Stimulated activated CD4-positive, alpha-beta T cell treated with anti-CD3 and anti-CD28 coated beads, Interleukin-1b, Interleukin-23, amount 100 ng/mL, for 4 hours (primary cell): ENCODE results near the gene CDH8.

Experiments
- DNase-seq, 2 donors: peaks; one replicate each; pipeline ENCODE4 v3.0.0-alpha.2; 2020; ENCODE audit warnings: low read depth in 2 of 2

The CDH8 gene

DNA sequence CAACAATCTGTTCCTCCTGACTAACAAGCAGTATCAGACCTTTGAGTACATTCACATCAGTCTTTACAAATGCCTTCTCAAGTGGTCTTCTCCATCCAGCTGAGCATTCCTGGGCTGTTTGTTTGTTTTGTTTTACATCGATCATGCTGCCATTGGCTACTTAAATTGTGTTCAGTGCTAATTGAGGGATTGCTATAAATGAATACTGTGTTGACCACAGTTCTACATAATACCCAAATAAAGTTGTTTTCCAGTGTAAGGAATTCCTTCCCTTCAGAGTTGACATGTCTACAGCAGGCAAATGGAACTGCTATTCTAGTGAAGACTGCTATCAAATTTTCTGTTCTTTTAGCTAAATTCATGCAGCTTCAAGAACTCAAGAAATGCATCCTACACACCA lies 3.2 kb downstream of the CDH8 start:
- DNase-seq: no peak

DNA sequence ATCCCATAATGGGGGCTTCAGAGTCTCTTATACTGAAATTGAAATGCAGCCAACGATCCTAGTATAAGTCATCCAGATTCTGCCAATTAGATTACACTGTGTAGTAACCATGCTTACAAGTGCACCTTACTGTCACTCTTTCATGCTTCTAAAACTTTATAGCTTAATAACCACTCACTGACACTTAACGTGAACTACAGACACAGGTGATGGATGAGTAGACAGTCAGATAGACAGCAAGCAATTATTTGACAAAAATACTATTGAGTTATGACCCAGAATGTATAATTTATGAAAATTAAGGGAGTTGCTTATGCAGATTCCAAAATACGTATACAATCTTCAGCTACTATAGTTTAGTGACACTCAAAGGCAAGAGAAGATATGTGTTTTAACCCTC lies 6.3 kb downstream of the CDH8 start:
- no peak for DNase-seq

DNA sequence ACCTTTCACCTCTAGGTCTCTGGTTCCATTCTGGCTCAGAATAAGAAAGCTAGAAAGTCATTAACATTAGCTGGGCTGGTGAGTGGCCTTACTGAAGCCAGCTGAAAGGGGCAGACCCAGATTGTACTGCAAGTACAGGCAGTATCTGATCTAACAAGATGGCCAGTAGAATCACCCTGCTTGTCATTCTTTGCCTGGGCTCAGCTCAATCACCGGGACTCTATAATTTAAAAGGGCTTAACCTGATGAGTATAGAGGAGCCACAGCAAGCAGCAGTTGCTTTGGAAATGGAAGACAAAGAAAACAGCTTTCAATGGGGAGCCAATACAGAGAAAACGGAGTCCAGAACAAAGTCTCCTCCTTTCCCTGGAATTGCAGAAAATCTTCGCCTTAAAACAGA lies 13.6 kb downstream of the CDH8 start:
- no peak for DNase-seq

DNA sequence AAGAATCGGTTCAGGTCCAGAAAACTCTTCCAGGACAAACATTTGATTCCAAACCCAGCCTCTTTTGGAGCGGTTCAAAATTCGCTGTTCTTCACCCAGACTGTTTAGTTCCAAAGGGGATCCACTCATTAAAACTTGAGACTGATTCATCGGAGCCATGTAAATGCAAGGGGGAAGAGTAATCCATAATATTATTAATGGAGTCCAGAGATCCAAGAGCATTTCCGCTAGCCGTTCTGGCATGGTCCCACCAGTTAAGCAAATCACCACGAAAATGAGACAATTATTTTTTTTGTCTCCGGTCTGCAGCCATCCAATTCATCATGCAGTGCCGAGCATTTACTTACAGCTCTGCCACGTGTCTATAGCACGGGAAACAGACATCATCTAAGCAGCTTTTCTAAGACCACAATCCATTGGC lies 15.1 kb downstream of the CDH8 start:
- no peak for DNase-seq

DNA sequence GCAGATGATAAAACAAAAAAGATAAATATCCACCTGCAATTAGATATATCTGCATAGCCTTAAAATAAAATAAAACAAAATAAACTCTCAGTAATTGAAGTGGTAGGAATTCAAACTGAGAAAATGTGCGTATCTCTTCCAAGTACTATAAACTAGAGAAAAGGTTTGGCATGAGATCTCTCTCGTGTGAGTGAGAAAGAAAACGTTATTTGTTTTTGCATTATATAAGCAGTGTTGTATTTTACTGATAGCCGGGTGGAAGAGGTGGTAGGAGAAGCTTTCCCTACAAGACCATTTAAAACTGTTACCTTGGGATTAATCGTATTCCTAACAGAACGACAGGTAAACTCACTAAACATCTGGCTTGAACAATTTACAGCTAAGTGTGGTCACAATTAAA lies 15.6 kb downstream of the CDH8 start:
- DNase-seq: no peak

DNA sequence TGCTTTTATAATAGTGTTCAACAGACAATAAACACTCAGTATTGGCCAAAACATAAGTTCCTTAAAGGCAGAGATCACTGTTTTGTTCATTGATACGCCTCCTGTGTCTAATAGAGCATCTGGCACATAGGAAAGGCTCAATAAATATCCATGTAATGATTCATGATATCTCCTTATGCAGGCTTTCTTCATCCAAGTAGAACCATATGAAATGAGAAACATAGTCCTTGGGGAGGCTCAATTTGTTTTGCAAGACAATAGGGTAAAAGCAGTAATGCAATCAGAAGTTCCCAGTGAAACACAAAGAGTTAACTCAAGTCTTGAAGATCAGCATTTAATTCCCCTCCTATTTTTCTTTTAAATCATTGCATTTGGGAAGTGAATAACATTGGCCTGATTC lies 16.4 kb downstream of the CDH8 start:
- DNase-seq: no peak

DNA sequence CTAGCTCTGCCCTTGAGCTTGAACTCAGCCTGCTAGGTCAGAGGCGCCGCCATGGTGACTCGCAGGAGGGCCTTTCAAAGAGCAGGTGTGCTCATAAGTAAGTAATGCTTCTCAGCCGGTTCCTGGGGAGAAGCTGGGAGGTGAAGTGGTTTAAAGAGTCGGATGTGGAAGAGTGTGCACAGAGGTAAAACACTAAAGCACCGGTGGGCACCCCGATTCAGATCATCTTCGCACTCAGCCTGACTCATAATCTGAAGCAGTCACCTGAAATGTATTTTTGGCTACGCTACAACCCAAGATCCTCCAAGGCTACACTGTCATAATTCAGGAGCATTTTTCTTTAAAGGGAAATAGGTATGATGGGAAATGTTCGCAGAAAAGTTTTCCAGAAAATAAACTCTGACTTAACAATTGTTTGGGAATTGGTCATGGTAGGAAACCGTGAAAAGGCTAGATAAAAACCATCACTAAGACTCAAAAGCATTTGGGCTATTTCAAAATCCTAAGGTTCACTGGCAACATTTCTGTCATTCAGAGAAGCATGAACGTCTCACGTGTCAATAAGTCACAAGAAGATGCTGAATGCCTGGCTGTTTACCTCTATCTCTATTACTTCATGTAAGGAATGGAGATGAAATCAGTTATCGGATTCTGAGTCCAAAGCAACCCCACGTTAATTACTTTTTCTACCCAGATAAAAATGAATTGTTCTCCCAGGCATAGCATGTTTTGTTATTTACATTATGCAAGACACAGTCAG lies 17.8 kb downstream of the CDH8 start:
- no peak for DNase-seq

DNA sequence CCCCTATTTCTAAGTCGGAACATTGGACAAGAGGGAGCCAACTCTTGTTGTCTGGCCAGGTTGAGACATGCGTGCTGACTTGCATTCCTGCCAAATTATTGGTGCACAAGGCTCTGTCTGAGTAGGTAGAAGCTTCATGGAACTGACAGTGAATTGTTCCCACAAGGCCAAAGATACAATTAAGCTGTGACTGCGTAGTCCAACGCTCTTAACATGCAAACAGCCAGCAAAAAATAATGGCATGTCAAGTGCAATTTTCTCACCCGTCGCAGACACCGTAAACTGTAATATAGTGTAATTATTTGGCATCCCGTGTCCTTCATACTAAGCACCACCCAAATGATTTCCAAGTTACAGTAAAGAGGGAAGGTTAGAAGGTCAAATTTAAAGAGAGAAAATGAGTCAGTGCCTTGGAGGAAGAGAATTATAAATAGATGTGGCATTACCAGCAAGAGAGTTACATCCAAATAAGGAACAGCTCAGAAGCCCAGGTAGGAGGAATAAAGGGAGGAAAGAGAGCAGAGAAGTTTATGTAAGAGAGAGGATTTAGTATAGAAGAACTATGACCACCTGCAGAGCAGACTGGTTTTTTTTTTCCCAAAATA lies 21.8 kb downstream of the CDH8 start:
- no peak for DNase-seq

DNA sequence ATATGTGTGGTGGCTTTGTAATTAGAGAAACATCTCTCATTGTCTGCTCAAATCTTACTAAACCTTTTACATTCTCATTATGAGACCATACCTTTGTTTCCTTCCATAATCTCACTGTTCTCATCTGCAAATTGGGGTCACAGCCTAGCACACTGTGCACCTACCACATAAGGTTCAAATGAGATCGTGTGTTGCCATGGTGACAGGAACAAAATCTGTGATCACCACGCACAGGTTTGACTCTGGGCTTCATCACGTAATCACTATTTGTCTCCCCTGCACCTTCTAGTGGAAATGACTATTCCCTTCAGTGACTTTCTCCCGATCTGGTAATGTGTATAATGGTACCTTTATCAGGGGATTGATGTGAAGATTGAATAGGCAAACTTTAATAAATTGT lies 26.1 kb downstream of the CDH8 start:
- no peak for DNase-seq

DNA sequence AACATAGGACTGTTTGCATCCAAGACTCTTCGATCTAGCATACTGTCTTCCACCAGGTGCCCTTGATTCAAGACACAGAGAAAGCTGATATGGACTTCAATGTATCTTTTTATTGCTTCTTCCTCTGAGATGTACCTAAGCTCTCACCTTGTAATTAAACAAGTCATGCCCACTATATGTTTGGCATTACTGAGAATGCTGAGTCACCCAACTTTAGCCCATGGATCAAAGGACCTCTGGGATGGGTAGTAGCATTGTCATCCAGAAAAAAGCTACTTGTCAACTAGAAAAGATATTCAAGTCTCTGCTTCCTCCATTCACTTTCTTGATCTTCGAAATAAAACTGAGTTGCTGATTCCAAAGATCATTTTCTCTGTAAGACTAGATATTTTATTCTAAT lies 37.8 kb downstream of the CDH8 start:
- DNase-seq: no peak

DNA sequence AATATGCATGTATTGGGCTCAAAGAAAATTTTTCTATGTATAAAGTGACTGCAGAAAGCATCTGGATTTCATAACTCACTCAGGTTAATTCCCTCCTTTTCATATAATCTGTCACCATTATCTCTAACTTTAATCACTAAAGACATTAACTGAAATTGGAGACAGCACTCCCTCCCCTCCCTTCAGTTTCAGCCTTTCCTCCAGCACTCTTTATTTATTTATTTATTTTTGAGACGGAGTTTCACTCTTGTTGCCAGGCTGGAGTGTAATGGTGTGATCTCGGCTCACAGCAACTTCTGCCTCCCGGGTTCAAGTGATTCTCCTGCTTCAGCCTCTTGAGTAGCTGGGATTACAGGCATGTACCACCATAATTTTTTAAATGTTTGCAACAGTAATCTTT lies 43.1 kb downstream of the CDH8 start:
- no peak for DNase-seq

DNA sequence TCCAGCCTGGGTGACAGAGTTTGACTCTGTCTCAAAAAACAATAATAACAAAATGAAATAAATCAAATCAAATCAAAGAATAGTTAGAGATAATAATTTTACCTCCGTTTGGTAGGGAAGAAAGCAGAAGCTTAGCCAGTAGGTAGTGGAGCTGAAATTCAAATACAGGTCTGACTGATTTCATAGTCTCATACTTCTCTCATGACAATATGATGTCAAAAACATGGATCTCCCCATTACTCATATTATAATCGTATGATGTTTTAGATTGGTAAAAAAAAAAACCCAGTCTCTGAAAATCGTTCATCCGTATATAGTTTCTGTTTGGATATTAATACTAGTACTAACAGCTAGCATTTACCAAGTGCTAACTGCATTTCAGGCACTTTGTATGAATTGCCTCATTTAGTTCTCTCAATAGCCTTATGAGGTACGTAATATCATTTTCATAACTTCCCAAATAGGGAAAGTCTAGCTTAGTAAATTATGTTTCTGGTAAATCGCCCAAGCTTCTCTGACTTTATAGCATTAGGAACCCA lies 48.7 kb downstream of the CDH8 start:
- no peak for DNase-seq

DNA sequence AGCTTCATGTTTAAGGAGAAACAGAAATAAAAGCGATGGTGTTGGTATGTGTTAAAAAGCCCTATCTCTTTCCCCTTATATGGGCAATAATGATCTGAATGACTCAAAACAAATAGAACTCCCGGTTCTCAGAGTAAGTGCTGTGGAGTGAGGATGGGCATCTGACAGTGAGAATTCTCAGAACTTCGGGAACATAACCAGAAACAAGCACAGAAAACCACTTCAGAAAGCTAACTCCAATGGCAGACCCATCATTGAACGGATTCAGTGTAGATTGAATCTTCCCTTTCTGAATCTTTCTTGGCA lies 67.2 kb downstream of the CDH8 start:
- no peak for DNase-seq

DNA sequence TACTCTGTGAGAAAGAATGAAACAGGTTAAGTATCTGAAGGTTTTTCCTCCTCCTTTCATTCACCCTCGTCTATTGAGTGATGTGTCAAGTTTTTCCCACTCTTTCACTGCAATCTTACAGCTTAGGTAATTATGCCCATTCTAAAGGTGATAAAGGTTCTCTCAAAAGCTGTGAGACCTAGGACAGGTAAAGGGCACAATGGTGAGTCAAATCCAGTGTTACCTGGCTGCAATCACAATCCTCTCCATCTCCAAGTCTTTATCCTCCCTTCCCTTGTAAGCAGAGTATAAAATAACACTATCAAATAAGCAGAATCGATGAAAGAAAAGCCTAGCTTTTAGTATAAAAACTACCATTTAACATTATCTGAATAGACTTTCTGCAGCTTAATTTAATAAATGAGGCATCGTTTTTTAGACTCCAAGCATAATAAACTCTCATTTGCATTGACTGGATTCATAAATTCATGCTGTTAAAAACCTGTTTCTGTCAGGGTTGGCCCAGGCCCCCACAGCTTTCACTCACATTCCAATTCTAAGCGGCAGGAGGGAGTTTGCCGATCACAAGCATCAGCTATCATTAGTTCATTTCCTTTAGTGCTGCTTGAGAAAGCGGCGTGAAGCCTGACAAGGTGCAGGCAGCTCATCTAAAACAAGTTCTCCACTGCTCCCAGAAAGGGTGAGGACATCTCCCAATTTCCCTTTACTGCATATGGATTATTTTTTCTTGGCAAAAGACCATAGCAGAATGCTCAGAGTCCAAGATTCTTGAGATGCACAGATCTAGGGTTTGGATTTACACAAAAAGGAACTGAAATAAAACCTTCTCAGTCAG lies 67.8 kb downstream of the CDH8 start:
- DNase-seq: no peak

DNA sequence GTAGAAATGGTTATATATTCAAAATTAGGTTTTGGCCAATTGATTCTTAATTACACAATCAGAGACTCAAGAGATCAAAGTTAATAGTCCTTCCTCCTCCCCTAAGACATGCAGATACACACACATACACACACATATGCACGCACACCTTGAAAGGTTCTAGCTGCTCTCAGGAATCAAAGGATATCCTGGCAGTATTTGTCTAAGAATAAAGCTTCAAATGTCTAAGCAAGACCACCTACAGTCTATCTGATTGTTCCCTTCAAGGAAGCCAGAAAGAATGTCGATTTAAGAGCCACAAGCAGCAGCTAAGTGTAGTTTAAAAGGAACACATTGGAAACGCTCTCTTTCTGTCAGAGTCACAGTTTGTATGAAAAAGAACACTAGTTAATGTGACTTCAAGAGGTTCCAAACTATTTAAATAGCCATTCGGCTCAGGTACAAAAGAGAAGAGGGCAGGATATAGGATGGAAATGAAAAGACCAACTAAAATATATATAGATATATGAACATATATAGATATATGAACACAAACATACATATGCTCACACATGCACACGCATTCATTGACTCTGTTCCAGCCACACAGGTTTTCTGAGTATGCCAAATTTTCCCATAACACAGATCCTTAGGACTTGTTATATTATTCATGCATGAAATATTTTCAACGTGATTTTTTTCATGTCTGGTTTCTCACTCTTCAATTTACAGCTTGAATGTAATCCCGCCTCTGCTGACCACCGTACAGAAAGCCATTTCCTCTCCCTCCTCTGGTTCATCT lies 79.0 kb downstream of the CDH8 start:
- no peak for DNase-seq

DNA sequence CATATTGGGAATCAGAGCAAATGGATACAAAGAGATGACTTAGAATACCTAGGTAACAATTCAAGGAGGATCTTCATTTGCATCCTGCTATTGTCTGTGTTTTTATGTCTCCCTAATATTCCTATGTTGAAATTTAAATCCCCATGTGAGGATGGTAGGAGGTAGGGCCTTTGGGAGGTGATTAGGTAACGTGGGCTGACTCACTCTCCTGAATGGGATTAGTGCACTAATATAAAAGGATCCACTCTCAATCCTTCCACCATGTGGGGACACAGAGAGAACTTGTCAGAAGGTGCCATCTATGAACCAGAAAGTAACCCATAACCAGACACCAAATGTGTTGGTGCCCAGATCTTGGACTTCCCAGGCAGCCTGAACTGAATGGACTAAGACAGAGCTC lies 83.4 kb downstream of the CDH8 start:
- no peak for DNase-seq

DNA sequence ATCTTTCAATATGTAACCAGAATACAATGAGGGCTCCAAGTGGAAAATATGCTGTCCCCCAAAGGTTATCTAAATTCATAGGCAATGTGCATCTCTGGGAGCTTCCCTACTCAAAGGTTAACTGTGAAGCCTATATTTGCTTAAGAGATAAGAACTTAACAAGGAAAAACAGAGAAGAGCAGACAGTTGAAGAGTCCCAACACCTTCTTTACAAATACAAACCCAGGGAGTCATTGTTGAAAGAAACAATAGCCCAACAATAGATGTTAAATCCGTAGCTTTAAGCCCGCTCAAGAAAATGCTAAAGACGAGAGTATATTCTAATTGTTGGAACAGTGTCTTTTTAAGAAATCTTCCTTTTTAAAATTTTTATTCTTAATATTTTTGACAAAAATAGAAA lies 87.8 kb downstream of the CDH8 start:
- no peak for DNase-seq

DNA sequence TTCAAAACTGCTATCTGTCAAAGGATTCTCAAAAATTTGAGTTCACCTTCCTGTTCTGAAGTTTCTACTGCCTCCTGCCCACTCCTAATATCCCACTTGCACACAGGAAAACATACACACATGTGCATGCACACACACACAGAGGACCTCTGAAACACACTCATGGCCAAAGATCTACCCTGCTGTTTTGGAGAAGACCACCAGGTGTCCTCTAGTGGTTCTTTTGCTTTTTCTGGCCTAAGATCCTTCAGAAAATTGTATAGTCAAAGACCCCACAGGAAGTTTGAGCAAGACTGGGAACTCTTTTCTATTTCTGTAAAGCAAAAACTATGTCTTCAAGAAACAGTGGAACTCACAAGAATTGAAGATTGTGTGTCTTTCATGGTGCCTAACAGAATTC lies 90.2 kb downstream of the CDH8 start:
- no peak for DNase-seq

DNA sequence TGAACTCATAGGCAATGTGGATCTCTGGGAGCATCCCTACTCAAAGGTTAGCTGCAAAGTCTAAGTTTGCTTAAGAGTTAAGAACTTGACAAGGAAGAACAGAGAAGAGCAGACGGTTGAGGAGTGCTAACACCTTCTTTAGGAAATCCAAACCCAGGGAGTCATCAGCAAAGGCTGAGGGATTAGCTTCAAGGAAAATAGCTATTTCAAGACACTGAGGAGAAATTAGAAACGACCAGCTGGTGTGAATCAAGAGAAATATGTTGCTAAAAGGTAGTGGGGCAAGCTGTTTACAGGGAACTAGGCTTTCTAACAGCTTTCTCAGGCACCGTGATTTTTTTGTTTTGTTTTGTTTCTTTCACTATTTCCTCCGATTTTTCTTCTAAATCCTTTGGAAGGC lies 90.7 kb downstream of the CDH8 start:
- no peak for DNase-seq

DNA sequence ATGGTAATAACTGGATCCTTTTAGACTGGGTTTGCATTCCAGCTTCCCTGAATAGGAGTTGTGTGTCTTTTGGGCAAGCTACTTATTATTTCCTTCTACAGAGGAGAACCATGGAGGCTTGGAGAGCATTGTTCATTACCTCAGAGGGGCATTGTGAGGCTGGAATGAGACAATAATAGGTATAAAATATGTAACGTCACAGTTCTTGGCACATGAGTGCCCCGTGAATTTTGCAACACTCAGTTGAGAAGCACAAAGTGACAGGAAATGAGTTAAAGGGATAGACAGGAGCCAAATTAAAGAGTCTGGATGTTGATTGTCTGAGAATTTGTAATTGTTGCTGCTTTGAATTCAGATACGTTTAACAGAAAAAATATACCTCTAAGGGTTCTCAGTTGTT lies 92.2 kb downstream of the CDH8 start:
- no peak for DNase-seq

DNA sequence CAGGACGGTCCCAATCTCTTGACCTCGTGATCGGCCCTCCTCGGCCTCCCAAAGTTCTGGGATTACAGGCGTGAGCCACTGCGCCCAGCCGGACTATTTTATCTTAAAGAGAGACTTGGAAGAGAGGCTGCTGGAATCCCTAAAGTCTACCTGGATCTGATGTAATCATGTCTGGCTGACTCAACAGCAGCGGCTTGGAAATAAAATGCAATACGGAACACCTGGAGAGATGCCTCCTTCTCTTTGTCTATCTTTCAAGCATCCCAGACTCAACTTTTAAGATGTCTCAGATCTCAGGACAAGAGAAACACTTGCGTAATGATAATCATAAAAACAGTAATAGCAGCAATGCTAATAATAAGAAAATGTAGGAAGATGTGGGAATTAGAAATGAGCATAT lies 95.6 kb downstream of the CDH8 start:
- DNase-seq: no peak

DNA sequence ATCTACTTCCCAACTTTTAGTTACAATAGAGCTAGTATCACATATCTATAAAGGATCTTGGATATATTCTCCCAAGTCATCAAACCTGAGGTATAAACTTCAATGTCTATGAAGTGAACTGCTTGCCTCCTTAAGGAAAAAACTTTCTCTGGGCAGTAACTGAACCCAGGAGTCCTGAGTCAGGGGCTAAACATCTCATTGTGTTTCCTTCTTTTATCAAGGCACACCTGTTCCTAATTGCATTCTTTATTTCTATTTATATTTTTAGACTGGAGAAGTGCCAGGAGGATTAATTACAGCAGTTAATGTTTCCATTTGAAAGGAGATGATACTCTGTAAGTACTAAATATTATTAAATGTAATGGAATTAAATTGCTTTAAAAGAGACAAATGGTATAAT lies 98.6 kb downstream of the CDH8 start:
- no peak for DNase-seq
